Stimulated activated CD8-positive, alpha-beta memory T cell treated with anti-CD3 and anti-CD28 coated beads, Interleukin-7, amount 100 ng/mL, for 24 hours (primary cell): ENCODE data around the gene CDKAL1.

Experiments
- DNase-seq: peaks from one replicate; pipeline ENCODE4 v3.0.0-alpha.2; 2020; ENCODE audit warnings: low read depth

The CDKAL1 gene

GRCh38 chr6:21263531-21264287, 729.5 kb downstream of the CDKAL1 start:
- no peak for DNase-seq

DNA sequence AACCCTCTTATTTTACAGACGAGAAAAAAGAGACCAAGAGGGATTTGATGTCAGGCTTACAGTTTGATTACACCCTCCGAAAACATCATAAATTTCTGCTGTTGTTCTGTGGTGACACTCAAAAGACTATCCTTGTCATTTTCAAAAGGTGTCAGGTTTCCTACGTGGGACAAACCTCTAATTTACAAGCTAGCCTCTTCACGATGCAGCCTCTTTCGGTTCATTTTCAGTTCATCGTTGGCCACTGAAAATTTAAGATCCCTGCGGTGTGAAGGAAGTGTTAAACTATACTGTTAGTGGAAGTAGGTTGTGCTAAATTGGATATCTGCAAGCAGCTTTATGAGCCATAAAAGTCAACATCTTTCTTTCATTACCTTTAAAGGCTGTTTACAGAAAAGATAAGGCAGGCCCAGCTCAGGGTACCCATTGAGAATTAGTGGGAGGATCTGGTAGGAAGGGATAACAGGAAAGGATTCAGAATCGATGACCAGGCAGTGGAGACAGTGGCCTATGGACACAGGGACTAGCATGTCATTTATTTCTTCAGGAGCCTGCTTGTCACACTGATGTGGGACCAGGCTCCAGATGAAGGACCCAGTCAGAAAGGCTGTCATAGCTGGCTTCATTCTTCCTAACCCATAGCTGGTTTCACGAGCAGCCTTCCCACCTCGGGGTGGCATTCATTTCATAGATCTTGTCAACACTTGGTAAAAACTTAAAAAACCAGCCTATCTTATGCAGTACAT, 730.2 kb downstream of the CDKAL1 start:
- DNase-seq: no peak

GRCh38 chr6:21265034-21265729, 730.9 kb downstream of the CDKAL1 start:
- DNase-seq: no peak

DNA sequence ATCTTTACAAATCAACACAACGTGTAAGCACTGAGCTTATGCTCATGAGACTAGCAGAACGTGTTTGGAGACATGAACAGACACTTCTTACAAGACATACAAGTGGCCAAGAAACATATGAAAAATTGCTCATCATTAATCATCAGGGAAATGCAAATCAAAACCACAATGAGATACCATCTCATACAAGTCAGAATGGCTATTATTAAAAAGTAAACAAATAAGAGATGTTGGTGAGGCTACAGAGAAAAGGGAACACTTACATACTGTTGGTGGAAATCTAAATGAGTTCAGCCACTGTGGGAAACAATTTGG, 731.4 kb downstream of the CDKAL1 start:
- DNase-seq: no peak

- no peak for DNase-seq
Observed at GRCh38 chr6:21270636-21271201, 736.5 kb downstream of the CDKAL1 start.

DNA sequence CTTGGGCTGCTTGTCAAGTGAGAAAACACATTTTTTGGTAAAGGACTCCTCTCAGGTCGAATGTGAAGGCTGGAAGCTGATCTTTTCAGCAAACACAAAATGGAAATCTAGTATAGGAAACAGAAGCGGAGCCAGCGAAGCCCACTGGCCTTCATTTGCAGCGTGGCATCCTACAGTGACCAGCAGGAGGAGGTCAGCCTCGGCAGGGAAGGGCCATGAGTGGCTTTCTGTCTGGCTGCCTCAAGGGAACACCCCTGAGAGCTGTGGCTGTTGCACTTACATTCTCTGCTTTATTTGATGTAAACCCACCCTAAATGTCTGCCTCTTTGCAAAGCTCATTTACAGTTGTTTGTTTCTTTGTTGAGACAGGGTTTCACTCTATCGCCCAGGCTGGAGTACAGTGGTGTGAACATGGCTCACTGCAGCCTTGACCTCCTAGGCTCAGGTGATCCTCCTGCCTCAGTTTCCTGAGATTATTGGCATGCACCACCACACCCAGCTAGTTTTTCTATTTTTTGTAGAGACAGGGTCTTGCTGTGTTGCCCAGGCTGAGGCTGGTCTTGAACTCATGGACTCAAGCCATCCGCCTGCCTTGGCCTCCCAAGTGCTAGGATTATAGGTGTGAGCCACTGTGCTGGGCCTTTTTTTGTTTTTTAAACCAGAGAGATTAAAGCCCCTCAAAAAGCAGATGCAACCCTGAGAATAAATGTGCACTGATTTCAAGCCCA, 737.3 kb downstream of the CDKAL1 start:
- DNase-seq: no peak

DNA sequence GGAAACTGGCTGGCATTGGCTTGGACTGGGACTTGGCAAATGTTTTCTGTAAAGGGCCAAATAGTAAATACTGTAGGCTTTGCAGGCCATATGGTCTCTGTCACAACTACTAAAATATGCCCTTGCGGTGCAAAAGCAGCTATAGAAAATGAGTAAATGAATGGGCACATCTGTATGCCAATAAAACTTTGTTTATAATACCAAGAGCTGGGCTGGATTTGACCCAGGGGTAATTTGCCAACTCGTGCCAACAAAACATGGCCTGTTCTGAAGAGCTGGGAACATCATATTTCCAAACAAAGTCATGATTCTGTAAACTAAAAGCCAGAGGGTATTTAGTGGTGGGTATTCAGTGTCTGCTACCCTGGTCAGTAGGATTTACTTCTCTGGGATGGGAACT, 739.2 kb downstream of the CDKAL1 start:
- DNase-seq: no peak

DNA sequence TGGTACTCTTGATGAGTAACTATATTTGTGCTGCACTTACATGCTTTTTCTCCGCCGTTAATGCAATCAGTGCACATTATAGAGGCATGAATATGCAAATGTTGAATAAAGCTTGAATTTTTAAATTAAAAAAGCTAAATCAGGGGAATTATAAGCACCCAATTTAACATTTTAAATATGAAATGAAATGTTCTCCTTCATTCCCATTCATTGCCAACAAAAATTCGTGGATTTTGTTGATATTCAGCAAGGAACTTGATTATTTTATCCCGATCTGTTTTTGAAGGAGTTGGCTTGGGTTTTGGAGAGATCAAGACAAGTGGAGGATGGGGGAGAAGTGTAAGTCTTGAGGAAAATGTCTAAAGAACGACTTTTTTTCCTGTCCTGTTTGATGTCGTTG, 740.6 kb downstream of the CDKAL1 start:
- no peak for DNase-seq

GRCh38 chr6:21277601-21278374, 743.5 kb downstream of the CDKAL1 start:
- DNase-seq: no peak

DNA sequence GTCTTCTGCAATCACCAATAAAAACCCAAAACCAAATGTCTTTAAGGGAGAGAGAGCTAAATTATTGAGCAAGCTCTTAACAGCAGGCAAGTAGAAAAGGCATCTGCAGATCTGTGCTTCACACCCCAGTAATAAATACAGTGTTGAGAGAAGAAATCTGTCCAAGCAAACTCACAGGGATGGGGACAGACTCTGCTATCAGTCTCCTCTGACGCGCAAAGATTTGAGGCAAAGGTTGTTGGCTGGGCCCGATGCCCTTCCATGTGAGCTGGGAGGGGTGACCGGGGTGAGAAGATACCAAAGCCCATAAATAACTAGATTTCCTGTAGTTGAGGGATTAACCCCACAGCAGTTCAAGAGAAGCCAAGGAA, 744.1 kb downstream of the CDKAL1 start:
- DNase-seq: no peak

DNA sequence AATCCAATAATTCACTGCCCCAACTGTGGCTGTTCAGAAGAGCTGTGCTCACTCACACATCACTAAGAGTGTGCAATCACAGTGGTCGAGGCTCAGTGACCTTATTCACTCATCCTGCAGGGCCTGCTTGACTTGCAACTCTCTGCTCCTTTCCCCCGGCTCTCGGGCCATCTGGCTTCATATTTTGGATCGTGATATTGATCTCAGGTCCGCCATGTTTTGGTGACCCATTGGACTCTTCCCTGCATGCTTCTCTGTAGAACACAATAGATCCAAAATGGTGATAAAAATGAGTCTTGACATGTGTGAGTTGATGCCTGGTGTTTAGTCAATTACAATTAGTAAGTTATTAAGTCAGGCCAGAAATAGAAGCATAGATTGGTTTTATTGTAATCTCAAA, 745.4 kb downstream of the CDKAL1 start:
- DNase-seq: no peak

DNA sequence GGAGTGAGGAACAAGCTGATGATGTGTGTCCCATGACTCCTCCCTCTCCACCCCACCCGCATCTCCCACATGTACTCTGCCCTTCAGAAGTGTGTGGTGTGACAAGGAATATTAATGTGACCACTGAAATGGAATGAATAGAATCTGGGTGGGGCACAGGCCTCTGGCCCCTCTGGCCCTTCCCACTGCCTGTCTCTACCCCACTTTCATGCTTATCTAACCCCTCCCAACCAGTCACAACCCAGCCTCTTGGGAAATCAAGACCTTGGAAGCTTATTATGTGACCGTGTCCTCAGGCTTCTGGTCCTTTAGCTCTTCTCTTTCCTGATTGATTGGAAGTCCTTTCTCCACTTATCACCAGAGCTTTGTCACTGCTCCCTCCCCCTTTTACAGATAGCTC, 747.1 kb downstream of the CDKAL1 start:
- DNase-seq: no peak
